GM21723 (cell line): ENCODE results near the gene INTS6L.
"Not testable (repeated sequence)": the region's sequence is repeated elsewhere in the genome, so short reads cannot be mapped to it uniquely, and the experiment has no call there.

Source experiments
- ATAC-seq: cut with Tn5 transposase; IDR thresholded peaks from one replicate; pipeline ENCODE4 v1.9.1; 2021; ENCODE audit warnings: mild to moderate bottlenecking, moderate library complexity; ENCODE audit not compliant: unreplicated experiment

INTS6L gene

DNA sequence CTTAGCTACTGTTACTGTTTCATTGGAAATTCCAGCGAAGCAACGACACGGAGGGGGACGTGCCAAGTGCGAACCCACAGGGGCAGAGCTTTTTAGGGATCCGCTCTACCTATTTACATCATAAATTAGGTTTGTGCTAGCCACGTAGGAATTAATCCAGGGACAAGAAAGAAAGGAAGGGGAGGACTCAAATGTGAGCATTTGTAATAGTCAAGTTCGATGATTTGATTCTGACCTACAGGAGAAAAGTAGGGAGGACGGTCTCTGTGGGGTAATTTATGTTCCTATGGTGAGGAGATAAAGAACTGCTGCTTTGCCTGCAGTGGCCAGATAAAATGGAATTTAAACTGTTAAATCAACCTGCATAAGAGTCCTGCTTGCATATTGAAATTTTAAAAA is 1.7 kb downstream of the INTS6L start:
- ATAC-seq, result no peak

GRCh38 chrX:135522878-135523693 is 2.6 kb downstream of the INTS6L start:
- no peak for ATAC-seq

- no peak for ATAC-seq
These were observed 7.8 kb downstream of the INTS6L start for GRCh38 chrX:135528254-135528653.

GRCh38 chrX:135528756-135529155 is 8.3 kb downstream of the INTS6L start:
- no peak for ATAC-seq

GRCh38 chrX:135530097-135530496 is 9.6 kb downstream of the INTS6L start:
- ATAC-seq, result no peak

DNA sequence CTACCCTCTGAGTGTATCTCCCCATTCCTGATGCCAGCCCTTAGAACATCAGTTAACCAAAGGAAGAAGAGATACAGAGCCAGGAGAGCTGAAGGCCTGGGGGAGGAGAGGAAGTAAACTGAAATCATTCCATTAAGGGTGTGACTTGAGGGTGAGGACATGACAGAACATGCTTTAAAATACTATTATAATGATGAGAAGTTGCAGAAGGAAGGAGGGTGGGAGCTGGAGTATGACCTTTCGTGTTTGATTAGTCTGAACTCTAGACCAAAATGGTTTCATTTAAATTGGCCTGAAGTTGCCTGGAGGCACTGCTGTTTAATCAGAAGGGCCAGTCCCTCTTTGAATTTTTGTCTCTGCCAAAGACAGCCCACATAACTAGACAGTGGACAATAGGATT is 11.4 kb downstream of the INTS6L start:
- no peak for ATAC-seq

- ATAC-seq, result no peak
These were observed 14.8 kb downstream of the INTS6L start for GRCh38 chrX:135535077-135535940.

DNA sequence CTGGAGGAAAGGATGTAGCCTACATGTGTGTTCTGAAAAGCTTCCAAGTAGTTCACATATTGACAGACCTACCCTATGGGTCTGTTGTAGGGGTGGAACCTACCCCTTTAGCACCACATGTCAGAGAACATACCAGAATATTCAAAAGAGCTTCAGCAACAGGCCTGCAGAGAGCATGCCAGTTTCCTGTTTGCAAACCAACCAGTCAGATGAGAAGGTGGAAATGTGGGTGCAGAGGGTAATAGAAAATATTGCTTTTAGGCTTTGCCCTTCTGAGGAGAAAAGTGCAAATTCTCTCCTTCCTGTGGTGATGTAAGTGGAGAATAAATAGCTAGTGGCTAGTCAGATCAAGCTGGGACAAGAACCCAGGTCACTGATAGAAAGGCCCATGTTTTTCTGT is 16.4 kb downstream of the INTS6L start:
- ATAC-seq, result no peak

GRCh38 chrX:135541351-135541750 is 20.9 kb downstream of the INTS6L start:
- no peak for ATAC-seq

- no peak for ATAC-seq
These were observed 22.7 kb downstream of the INTS6L start for GRCh38 chrX:135543172-135543571.

DNA sequence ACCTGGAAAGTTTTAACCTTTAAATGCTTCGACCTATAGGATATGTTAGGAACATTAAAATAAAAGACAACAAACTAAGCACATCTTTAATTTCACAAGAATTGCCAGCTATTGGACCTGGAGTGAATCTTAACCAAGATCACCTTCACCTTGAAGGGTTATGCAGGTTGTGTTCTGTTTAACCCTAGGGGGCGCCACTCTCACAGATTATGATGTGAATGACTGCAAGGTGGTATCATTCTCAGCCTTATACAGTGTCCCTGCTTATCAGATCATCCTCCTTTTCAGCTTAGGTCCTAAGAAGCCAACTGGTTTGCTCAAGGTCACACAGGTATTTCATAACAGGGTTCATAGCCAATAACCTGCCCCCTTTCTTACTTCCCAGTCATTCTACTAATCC is 23.5 kb downstream of the INTS6L start:
- ATAC-seq, result peak; percentile 60

- ATAC-seq, result peak; percentile 65
These were observed 24.0 kb downstream of the INTS6L start for GRCh38 chrX:135544338-135544948.

DNA sequence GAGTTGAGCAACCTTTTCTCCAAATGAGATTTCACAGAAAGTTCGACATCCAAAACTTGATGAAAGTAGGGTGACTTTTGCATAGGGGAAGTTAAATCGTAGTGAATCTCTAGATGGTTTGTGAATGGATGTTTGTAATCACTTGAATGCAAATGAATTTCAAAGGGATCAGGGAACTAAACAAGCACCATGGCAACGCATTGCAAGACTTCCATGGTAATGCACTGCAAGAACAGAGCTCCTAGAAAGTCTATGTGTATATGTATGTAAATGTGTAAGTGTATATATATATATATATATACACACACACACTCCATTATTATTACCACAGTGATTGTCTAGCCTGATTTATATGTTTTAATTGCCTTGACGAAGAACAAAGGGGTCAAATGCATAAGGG is 27.3 kb downstream of the INTS6L start:
- no peak for ATAC-seq

DNA sequence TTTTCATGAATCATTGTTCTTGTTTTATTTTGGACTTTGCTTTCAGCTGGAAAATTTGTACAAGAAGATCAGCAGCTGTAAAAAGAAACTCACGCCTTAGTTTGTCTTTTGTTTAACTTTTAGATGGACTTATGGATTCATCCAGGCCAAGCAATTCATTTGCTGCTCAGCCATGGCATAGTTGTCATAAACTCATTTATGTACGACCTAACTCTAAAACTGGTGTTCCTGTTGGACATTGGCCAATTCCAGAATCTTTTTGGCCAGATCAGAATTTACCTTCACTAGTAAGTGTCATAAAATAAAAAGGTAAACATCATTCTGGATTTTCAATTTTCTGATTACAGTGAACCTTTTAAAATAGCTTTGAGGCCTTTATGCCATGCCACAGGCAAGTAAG is 29.1 kb downstream of the INTS6L start:
- ATAC-seq, result no peak

DNA sequence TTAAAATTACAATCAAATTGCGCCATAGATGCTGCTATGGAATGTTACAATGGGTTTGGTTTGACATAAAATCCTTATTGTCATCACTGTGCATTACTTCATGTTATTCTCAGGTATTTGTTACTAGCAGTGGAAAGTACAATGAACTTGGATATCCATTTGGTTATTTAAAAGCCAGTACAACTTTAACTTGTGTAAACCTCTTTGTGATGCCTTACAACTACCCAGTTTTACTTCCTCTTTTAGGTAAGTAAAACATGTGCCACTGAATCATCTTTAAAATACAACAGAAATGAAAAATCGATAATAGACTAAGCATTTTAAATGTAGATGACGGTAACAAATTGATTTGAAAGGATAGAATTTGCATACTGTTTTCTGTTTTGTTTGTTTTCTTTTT is 35.6 kb downstream of the INTS6L start:
- ATAC-seq, result peak; percentile 85

GRCh38 chrX:135557344-135557743 is 36.9 kb downstream of the INTS6L start:
- no peak for ATAC-seq

- ATAC-seq, result no peak
These were observed 52.0 kb downstream of the INTS6L start for GRCh38 chrX:135572436-135572835.

- no peak for ATAC-seq
These were observed 61.0 kb downstream of the INTS6L start for GRCh38 chrX:135581496-135581895.

DNA sequence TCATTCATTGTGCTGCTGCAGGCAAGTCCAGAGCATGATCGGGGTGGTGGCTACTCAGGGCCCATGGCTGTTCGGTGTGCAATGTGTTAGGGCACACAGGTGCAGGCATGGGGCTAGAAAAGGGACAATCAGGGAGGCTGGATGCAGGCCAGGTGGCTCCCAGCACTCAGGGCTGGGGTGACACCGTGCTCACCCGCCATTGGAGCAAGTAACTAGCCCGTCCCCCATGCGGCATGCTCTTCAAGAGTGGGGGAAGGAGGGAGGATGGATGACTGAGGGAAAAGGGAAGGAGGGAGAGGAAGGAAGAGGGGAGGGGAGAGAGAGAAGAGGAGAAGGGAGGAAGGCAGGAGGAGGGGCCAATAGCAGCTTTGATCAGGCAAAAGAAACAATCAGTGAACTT is 64.7 kb downstream of the INTS6L start:
- no peak for ATAC-seq

DNA sequence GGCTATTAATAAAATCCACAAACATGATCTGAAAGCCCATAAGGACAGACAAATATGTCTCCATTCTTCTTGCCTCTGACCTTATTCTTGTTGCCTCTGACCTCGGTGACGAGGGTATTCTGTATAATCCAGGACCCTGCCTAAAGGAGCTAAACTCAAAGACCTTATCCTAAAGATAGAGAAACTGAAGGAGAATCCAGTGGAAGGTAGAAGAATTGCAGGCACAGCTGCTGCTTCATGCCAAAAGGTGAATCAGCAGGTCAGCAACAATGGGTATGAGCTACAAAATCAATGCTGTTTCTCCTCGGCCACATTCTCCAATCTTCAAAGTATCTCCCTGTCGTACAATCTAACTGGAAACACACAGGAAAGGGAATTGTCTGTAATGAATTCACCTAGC is 71.4 kb downstream of the INTS6L start:
- no peak for ATAC-seq

DNA sequence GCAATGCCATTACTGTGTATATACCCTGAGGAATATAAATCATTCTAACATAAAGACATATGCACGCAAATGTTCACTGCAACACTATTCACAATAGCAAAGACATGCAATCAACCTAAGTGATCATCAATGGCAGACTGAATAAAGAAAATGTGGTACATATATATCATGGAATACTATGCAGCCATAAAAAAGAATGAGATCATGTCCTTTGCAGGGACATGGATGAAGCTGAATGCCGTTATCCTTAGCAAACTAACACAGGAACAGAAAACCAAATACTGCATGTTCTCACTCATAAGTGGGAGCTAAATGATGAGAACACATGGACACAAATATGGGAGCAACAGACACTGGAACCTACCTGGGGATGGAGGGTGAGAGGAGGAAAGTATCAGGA is 73.6 kb downstream of the INTS6L start:
- ATAC-seq, result not testable (repeated sequence)

DNA sequence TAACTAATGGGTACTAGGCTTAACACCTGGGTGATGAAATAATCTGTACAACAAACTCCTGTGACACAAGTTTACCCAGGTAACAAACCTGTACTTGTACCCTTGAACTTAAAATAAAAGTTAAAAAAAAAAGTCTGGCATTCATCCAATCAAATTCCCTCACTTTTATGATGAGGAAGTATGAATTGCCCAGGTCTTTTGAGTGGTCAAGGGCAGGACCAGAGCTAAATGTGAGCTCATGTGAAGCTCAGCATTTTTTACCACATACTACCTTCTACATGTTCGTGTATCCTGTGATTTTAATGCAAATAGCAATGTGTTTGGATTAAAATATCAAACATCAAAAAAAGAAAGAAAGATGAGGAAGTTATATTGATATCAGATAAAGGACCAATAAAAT is 74.0 kb downstream of the INTS6L start:
- ATAC-seq, result not testable (repeated sequence)
